WTC11 (cell line): ENCODE results near the gene SMYD1. TPM values are rescaled to one million over a fixed set of nuclear protein-coding genes. Genes with fewer than 3 reads are reported as not detected.

ENCODE experiments used
- ATAC-seq: fragments of 200-7000 bp; cut with Tn5 transposase; 2 replicates; pipeline ENCODE4 v1.10.0; 2021; ENCODE audit warnings: mild to moderate bottlenecking, moderate library complexity
- CTCF ChIA-PET: fragments of 300-600 bp; sonication (Branson Sonifier 250); formaldehyde crosslinking; loops from one replicate; lab custom pipeline; 2021; ENCODE audit warnings: antibody characterized with exemption; lab: Charles Lee
- POLR2A ChIA-PET: fragments of 350-600 bp; sonication (Branson Sonifier 250); formaldehyde crosslinking; loops from one replicate; lab custom pipeline; 2021; ENCODE audit warnings: antibody characterized with exemption; lab: Charles Lee
- DNase-seq: peaks from one replicate; pipeline ENCODE4 v3.0.0; 2021; ENCODE audit warnings: low spot score
- H3K27ac Mint-ChIP-seq: 2 replicates; pipeline ENCODE4 v1.8.0; 2021; ENCODE audit warnings: mixed read lengths
- H3K27me3 Mint-ChIP-seq: 2 replicates; pipeline ENCODE4 v1.8.0; 2021; ENCODE audit warnings: low read depth, mild to moderate bottlenecking, moderate library complexity, mixed read lengths
- H3K36me3 Mint-ChIP-seq: 2 replicates; pipeline ENCODE4 v1.8.0; 2021; ENCODE audit warnings: mixed read lengths
- H3K4me1 Mint-ChIP-seq: 2 replicates; pipeline ENCODE4 v1.8.0; 2022; ENCODE audit warnings: mixed read lengths
- H3K4me3 Mint-ChIP-seq: 2 replicates; pipeline ENCODE4 v1.8.0; 2021; ENCODE audit warnings: mild to moderate bottlenecking, moderate library complexity, mixed read lengths
- H3K9me3 Mint-ChIP-seq: 2 replicates; pipeline ENCODE4 v1.8.0; 2021; ENCODE audit warnings: mixed read lengths
- ATF1 ChIP-seq: sonication (generic); formaldehyde crosslinking; IDR thresholded peaks from 2 replicates; pipeline ENCODE4 v1.8.1; 2023; ENCODE audit warnings: mild to moderate bottlenecking, moderate library complexity, missing genetic modification reagents
- CREM ChIP-seq: sonication (generic); formaldehyde crosslinking; IDR thresholded peaks from 2 replicates; pipeline ENCODE4 v1.8.1; 2022; ENCODE audit warnings: mild to moderate bottlenecking, missing genetic modification reagents, moderate library complexity
- E2F4 ChIP-seq: sonication (generic); formaldehyde crosslinking; IDR thresholded peaks from 2 replicates; pipeline ENCODE4 v1.8.1; 2022; ENCODE audit warnings: low read depth, mild to moderate bottlenecking, moderate library complexity, missing genetic modification reagents, borderline replicate concordance
- ESRRA ChIP-seq: sonication (generic); formaldehyde crosslinking; IDR thresholded peaks from 2 replicates; pipeline ENCODE4 v1.8.1; 2022; ENCODE audit warnings: mild to moderate bottlenecking, missing genetic modification reagents, borderline replicate concordance
- FOXP1 ChIP-seq: sonication (generic); formaldehyde crosslinking; IDR thresholded peaks from 2 replicates; pipeline ENCODE4 v1.8.0; 2022; ENCODE audit warnings: missing genetic modification reagents, mild to moderate bottlenecking, moderate library complexity, borderline replicate concordance
- GABPB1 ChIP-seq: sonication (generic); formaldehyde crosslinking; IDR thresholded peaks from 2 replicates; pipeline ENCODE4 v1.8.1; 2023; ENCODE audit warnings: mild to moderate bottlenecking, missing genetic modification reagents
- GRHL2 ChIP-seq: fragments of 250-450 bp; sonication (Bioruptor Pico); IDR thresholded peaks from 2 replicates; pipeline ENCODE4 v1.8.0; 2022; ENCODE audit warnings: mild to moderate bottlenecking, moderate library complexity; ENCODE audit not compliant: insufficient replicate concordance, severe bottlenecking
- IRF1 ChIP-seq: sonication (generic); formaldehyde crosslinking; IDR thresholded peaks from 2 replicates; pipeline ENCODE4 v1.8.0; 2023; ENCODE audit warnings: missing genetic modification reagents
- JAZF1 ChIP-seq: fragments of 250-450 bp; sonication (Bioruptor Pico); IDR thresholded peaks from 2 replicates; pipeline ENCODE4 v1.9.0; 2021; ENCODE audit warnings: moderate library complexity, mild to moderate bottlenecking, inconsistent platforms
- MAX ChIP-seq: sonication (generic); formaldehyde crosslinking; IDR thresholded peaks from 2 replicates; pipeline ENCODE4 v1.8.0; 2022; ENCODE audit warnings: mild to moderate bottlenecking, missing genetic modification reagents
- MYBL2 ChIP-seq: sonication (generic); formaldehyde crosslinking; IDR thresholded peaks from 2 replicates; pipeline ENCODE4 v1.8.1; 2023; ENCODE audit warnings: mild to moderate bottlenecking, moderate library complexity, missing genetic modification reagents
- NFE2L1 ChIP-seq: sonication (generic); formaldehyde crosslinking; IDR thresholded peaks from 2 replicates; pipeline ENCODE4 v1.8.1; 2023; ENCODE audit warnings: missing genetic modification reagents
- NR2C2 ChIP-seq: sonication (generic); formaldehyde crosslinking; IDR thresholded peaks from 2 replicates; pipeline ENCODE4 v1.8.0; 2022; ENCODE audit warnings: mild to moderate bottlenecking, missing genetic modification reagents
- RELA ChIP-seq: sonication (generic); formaldehyde crosslinking; IDR thresholded peaks from 2 replicates; pipeline ENCODE4 v1.8.1; 2022; ENCODE audit warnings: missing genetic modification reagents, mild to moderate bottlenecking, borderline replicate concordance
- TCF7 ChIP-seq: sonication (generic); formaldehyde crosslinking; IDR thresholded peaks from 2 replicates; pipeline ENCODE4 v1.8.0; 2022; ENCODE audit warnings: mild to moderate bottlenecking, low read depth, missing genetic modification reagents, moderate library complexity
- ZNF396 ChIP-seq: fragments of 250-450 bp; sonication (Bioruptor Pico); IDR thresholded peaks from 2 replicates; pipeline ENCODE4 v1.8.0; 2021; ENCODE audit warnings: mild to moderate bottlenecking, moderate library complexity, borderline replicate concordance
- ZNF532 ChIP-seq: fragments of 250-450 bp; sonication (Bioruptor Pico); IDR thresholded peaks from 2 replicates; pipeline ENCODE4 v1.9.0; 2021; ENCODE audit warnings: mild to moderate bottlenecking, borderline replicate concordance
- total RNA-seq: library from RNA; stranded (reverse); gene quantifications from 3 replicates; pipeline ENCODE4 v1.2.3, GENCODE V29; 2021
- TF ChIP-seq, protein P1 (sequence below): sonication (generic); formaldehyde crosslinking; IDR thresholded peaks from 2 replicates; pipeline ENCODE4 v1.8.0; 2022; ENCODE audit warnings: mild to moderate bottlenecking, missing genetic modification reagents
- TF ChIP-seq, protein P2 (sequence below): sonication (generic); formaldehyde crosslinking; IDR thresholded peaks from 2 replicates; pipeline ENCODE4 v1.8.1; 2023; ENCODE audit warnings: mild to moderate bottlenecking, moderate library complexity, missing genetic modification reagents
- TF ChIP-seq, protein P3 (sequence below): sonication (generic); formaldehyde crosslinking; IDR thresholded peaks from 2 replicates; pipeline ENCODE4 v1.8.0; 2022; ENCODE audit warnings: mild to moderate bottlenecking, missing genetic modification reagents
- TF ChIP-seq, protein P4 (sequence below): sonication (generic); formaldehyde crosslinking; IDR thresholded peaks from 2 replicates; pipeline ENCODE4 v1.8.1; 2023; ENCODE audit warnings: mild to moderate bottlenecking, missing genetic modification reagents
- TF ChIP-seq, protein P5 (sequence below): sonication (generic); formaldehyde crosslinking; conservative IDR thresholded peaks from 2 replicates; pipeline ENCODE4 v1.8.1; 2022; ENCODE audit warnings: mild to moderate bottlenecking, missing genetic modification reagents

Gene SMYD1
- total RNA-seq, 1 experiment from 2014 or later, result not detected

DNA sequence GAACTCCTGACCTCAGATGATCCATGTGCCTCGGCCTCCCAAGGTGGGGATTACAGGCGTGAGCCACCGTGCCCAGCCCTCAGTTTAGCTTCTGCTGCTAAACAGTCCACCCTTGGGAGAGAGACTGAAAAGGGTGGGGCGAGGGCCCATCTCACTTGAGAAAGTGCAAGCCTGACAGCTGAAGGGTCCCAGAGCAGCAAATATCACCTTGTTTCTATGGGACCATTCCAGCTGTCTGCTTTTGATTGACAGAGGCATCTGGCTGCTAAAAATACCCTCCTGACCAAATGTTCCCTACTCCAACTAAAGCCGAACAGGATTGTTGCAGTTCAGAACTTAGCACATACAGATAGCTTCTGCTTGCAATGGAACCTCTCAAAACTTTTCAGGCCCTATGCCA is 436 bp upstream of the SMYD1 start (continued):
- TF ChIP-seq ZNF532 (no peak), GABPB1 (CRISPR knock-in tag) (no peak), MYBL2 (CRISPR knock-in tag) (no peak), JAZF1 (CRISPR knock-in tag) (no peak), RELA (no peak), NFE2L1 (CRISPR knock-in tag) (no peak), MAX (CRISPR knock-in tag) (no peak)
- TF ChIP-seq, protein P1, sequence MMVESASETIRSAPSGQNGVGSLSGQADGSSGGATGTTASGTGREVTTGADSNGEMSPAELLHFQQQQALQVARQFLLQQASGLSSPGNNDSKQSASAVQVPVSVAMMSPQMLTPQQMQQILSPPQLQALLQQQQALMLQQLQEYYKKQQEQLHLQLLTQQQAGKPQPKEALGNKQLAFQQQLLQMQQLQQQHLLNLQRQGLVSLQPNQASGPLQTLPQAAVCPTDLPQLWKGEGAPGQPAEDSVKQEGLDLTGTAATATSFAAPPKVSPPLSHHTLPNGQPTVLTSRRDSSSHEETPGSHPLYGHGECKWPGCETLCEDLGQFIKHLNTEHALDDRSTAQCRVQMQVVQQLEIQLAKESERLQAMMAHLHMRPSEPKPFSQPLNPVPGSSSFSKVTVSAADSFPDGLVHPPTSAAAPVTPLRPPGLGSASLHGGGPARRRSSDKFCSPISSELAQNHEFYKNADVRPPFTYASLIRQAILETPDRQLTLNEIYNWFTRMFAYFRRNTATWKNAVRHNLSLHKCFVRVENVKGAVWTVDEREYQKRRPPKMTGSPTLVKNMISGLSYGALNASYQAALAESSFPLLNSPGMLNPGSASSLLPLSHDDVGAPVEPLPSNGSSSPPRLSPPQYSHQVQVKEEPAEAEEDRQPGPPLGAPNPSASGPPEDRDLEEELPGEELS, result no peak

GRCh38 chr2:88068044-88068443 is 419 bp downstream of the SMYD1 start:
- DNase-seq (no peak), ATAC-seq (no peak)
- Mint-ChIP-seq H3K9me3 (peaks cover 2% of the 10 kb centered on the region), H3K36me3 (peaks cover 2% of the 10 kb centered on the region; the same call in 1 of the 2 replicates), H3K27ac (no peak overlapping the region), H3K27me3 (no peaks in the 10 kb centered on the region), H3K4me3 (no peak overlapping the region), H3K4me1 (peaks cover 24% of the 10 kb centered on the region)
- CTCF ChIA-PET, result interaction anchor here (1.3 kb wide), 1 partner anchor 8 kb away, joined by 5 read pairs; no protein-coding TSS in a partner anchor
- TF ChIP-seq ATF1 (CRISPR knock-in tag) (no peak), FOXP1 (CRISPR knock-in tag) (no peak), IRF1 (CRISPR knock-in tag) (no peak), ZNF396 (CRISPR knock-in tag) (no peak), ESRRA (CRISPR knock-in tag) (no peak), GRHL2 (CRISPR knock-in tag) (no peak), TCF7 (CRISPR knock-in tag) (no peak), NR2C2 (CRISPR knock-in tag) (no peak), CREM (CRISPR knock-in tag) (no peak), E2F4 (CRISPR knock-in tag) (no peak)
- TF ChIP-seq, protein P2, sequence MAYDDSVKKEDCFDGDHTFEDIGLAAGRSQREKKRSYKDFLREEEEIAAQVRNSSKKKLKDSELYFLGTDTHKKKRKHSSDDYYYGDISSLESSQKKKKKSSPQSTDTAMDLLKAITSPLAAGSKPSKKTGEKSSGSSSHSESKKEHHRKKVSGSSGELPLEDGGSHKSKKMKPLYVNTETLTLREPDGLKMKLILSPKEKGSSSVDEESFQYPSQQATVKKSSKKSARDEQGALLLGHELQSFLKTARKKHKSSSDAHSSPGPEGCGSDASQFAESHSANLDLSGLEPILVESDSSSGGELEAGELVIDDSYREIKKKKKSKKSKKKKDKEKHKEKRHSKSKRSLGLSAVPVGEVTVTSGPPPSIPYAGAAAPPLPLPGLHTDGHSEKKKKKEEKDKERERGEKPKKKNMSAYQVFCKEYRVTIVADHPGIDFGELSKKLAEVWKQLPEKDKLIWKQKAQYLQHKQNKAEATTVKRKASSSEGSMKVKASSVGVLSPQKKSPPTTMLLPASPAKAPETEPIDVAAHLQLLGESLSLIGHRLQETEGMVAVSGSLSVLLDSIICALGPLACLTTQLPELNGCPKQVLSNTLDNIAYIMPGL (CRISPR knock-in tag), result no peak
- TF ChIP-seq, protein P3, sequence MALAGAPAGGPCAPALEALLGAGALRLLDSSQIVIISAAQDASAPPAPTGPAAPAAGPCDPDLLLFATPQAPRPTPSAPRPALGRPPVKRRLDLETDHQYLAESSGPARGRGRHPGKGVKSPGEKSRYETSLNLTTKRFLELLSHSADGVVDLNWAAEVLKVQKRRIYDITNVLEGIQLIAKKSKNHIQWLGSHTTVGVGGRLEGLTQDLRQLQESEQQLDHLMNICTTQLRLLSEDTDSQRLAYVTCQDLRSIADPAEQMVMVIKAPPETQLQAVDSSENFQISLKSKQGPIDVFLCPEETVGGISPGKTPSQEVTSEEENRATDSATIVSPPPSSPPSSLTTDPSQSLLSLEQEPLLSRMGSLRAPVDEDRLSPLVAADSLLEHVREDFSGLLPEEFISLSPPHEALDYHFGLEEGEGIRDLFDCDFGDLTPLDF (CRISPR knock-in tag), result no peak
- TF ChIP-seq, protein P4, sequence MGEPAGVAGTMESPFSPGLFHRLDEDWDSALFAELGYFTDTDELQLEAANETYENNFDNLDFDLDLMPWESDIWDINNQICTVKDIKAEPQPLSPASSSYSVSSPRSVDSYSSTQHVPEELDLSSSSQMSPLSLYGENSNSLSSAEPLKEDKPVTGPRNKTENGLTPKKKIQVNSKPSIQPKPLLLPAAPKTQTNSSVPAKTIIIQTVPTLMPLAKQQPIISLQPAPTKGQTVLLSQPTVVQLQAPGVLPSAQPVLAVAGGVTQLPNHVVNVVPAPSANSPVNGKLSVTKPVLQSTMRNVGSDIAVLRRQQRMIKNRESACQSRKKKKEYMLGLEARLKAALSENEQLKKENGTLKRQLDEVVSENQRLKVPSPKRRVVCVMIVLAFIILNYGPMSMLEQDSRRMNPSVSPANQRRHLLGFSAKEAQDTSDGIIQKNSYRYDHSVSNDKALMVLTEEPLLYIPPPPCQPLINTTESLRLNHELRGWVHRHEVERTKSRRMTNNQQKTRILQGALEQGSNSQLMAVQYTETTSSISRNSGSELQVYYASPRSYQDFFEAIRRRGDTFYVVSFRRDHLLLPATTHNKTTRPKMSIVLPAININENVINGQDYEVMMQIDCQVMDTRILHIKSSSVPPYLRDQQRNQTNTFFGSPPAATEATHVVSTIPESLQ (CRISPR knock-in tag), result no peak
- TF ChIP-seq, protein P5, sequence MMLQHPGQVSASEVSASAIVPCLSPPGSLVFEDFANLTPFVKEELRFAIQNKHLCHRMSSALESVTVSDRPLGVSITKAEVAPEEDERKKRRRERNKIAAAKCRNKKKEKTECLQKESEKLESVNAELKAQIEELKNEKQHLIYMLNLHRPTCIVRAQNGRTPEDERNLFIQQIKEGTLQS, result no peak
- POLR2A ChIA-PET, result no interaction called here
